SK-N-SH (cell line): ENCODE measurements around the gene KRTAP1-1. TPM values are rescaled to one million over a fixed set of nuclear protein-coding genes. Genes with fewer than 3 reads are reported as not detected.

Experiments used
- CTCF ChIA-PET: fragments of 300-600, 350-600 bp; formaldehyde crosslinking; extraction: SDS; loops from one replicate; lab custom pipeline; 2021; lab: Yijun Ruan, JAX
- POLR2A ChIA-PET: fragments of 350-600 bp; sonication (Branson Sonifier 250); formaldehyde crosslinking; extraction: SDS; loops from one replicate; lab custom pipeline; 2020; ENCODE audit warnings: antibody characterized with exemption, inconsistent platforms; lab: Yijun Ruan, JAX
- DNase-seq: peaks from one replicate; pipeline ENCODE4 v3.0.0; 2012
- H2AFZ ChIP-seq: fragments of 200-600 bp; sonication (generic); 2 replicates; pipeline ENCODE4 v1.8.1; 2016; ENCODE audit warnings: antibody characterized with exemption, mild to moderate bottlenecking, low read depth
- H3F3A ChIP-seq: fragments of 200-600 bp; sonication (generic); replicated peaks from 2 replicates; pipeline ENCODE3; 2016; ENCODE audit warnings: antibody characterized with exemption, mild to moderate bottlenecking; ENCODE audit not compliant: insufficient read depth
- H3K27ac ChIP-seq, 2 experiments: fragments of 200-500 bp in 1 of 2; fragments of 200-600 bp in 1 of 2; sonication (Bioruptor generic) in 1 of 2; sonication (generic), shearing (Covaris generic) in 1 of 2; 2 replicates each; pipeline versions ENCODE4 v1.5.1 to v1.6.1; 2014 to 2016; ENCODE audit warnings: low read depth in 2 of 2, inconsistent platforms in 1 of 2, low read length in 1 of 2, mild to moderate bottlenecking in 1 of 2, mixed read lengths in 1 of 2
- H3K27me3 ChIP-seq: fragments of 200-600 bp; sonication (generic), shearing (Covaris generic); 2 replicates; pipeline ENCODE4 v1.6.1; 2016; ENCODE audit warnings: mixed run types; ENCODE audit not compliant: insufficient read depth
- H3K36me3 ChIP-seq, 2 experiments: fragments of 200-500 bp in 1 of 2; fragments of 200-600 bp in 1 of 2; sonication (Bioruptor generic) in 1 of 2; sonication (generic) in 1 of 2; replicated peaks in 1 of 2; 2 replicates each; pipeline versions ENCODE3 to v1.5.1; 2014 to 2016; ENCODE audit warnings: low read length in 1 of 2, mild to moderate bottlenecking in 1 of 2; ENCODE audit not compliant: insufficient read depth in 2 of 2, control insufficient read depth in 1 of 2
- H3K4me1 ChIP-seq, 2 experiments: fragments of 200-500 bp in 1 of 2; fragments of 200-600 bp in 1 of 2; sonication (Bioruptor generic) in 1 of 2; sonication (generic), shearing (Covaris generic) in 1 of 2; 2 replicates each; pipeline versions ENCODE4 v1.5.1 to v1.6.1; 2014 to 2016; ENCODE audit warnings: low read depth in 1 of 2, low read length in 1 of 2, mixed run types in 1 of 2; ENCODE audit not compliant: insufficient read depth in 2 of 2, control insufficient read depth in 1 of 2
- H3K4me2 ChIP-seq: fragments of 200-600 bp; sonication (generic), shearing (Covaris generic); 2 replicates; pipeline ENCODE4 v1.6.1; 2017; ENCODE audit warnings: mixed run types
- H3K4me3 ChIP-seq, 2 experiments: fragments of 200-500 bp in 1 of 2; fragments of 200-600 bp in 1 of 2; sonication (Bioruptor generic) in 1 of 2; sonication (generic), shearing (Covaris generic) in 1 of 2; 2 replicates each; pipeline versions ENCODE4 v1.5.1 to v1.8.1; 2014 to 2016; ENCODE audit warnings: low read depth in 2 of 2, inconsistent platforms in 1 of 2, low read length in 1 of 2, mild to moderate bottlenecking in 1 of 2, mixed read lengths in 1 of 2, moderate library complexity in 1 of 2
- H3K79me2 ChIP-seq: fragments of 200-600 bp; sonication (generic); 2 replicates; pipeline ENCODE4 v1.8.1; 2017; ENCODE audit warnings: mild to moderate bottlenecking; ENCODE audit not compliant: insufficient read depth
- H3K9ac ChIP-seq: fragments of 200-600 bp; sonication (generic); 2 replicates; pipeline ENCODE4 v1.6.1; 2017; ENCODE audit warnings: mixed run types
- H3K9me2 ChIP-seq: fragments of 200-600 bp; sonication (generic); 2 replicates; pipeline ENCODE4 v1.6.1; 2017; ENCODE audit warnings: mixed run types
- H3K9me3 ChIP-seq: fragments of 200-600 bp; sonication (generic); 2 replicates; pipeline ENCODE4 v1.6.1; 2017; ENCODE audit warnings: mixed run types, mild to moderate bottlenecking, moderate library complexity
- H4K20me1 ChIP-seq: fragments of 200-600 bp; sonication (generic); 2 replicates; pipeline ENCODE4 v1.6.1; 2017; ENCODE audit warnings: mild to moderate bottlenecking, mixed run types; ENCODE audit not compliant: insufficient read depth
- EP300 ChIP-seq, 2 experiments: IDR thresholded peaks; 2 replicates each; pipeline versions ENCODE4 v1.4.0 to v1.6.1; 2012; ENCODE audit warnings: borderline replicate concordance in 1 of 2, low read depth in 1 of 2, low read length in 1 of 2
- FOSL2 ChIP-seq: IDR thresholded peaks from 2 replicates; pipeline ENCODE4 v1.4.0; 2012; ENCODE audit warnings: low read depth, mild to moderate bottlenecking, moderate library complexity, borderline replicate concordance
- IRF3 ChIP-seq: fragments of 150-350 bp; IDR thresholded peaks from 2 replicates; pipeline ENCODE4 v1.6.1; 2016; ENCODE audit warnings: mild to moderate bottlenecking, low read depth, low read length
- MAX ChIP-seq: IDR thresholded peaks from 2 replicates; pipeline ENCODE4 v1.4.0; 2012; ENCODE audit warnings: low read depth
- NRF1 ChIP-seq: IDR thresholded peaks from 2 replicates; pipeline ENCODE4 v1.6.1; 2012; ENCODE audit warnings: low read depth, mild to moderate bottlenecking, low read length
- POLR2AphosphoS5 ChIP-seq: IDR thresholded peaks from 2 replicates; pipeline ENCODE4 v1.6.1; 2012; ENCODE audit warnings: low read depth, low read length
- RAD21 ChIP-seq: IDR thresholded peaks from 2 replicates; pipeline ENCODE4 v1.6.1; 2012; ENCODE audit warnings: mild to moderate bottlenecking, low read length
- REST ChIP-seq: IDR thresholded peaks from 2 replicates; pipeline ENCODE4 v1.6.1; 2012; ENCODE audit warnings: mild to moderate bottlenecking, low read depth, low read length, moderate library complexity
- RFX5 ChIP-seq: IDR thresholded peaks from 2 replicates; pipeline ENCODE4 v1.6.1; 2012; ENCODE audit warnings: mild to moderate bottlenecking, improper control_type of control experiment, low read length
- SMC3 ChIP-seq: IDR thresholded peaks from 2 replicates; pipeline ENCODE4 v1.6.1; 2012; ENCODE audit warnings: low read depth, low read length, improper control_type of control experiment
- TAF1 ChIP-seq: IDR thresholded peaks from 2 replicates; pipeline ENCODE4 v1.6.1; 2012; ENCODE audit warnings: low read depth, mild to moderate bottlenecking, low read length, moderate library complexity, borderline replicate concordance
- USF1 ChIP-seq: IDR thresholded peaks from 2 replicates; pipeline ENCODE4 v1.4.0; 2012; ENCODE audit warnings: low read depth, borderline replicate concordance
- USF2 ChIP-seq: fragments of 150-350 bp; IDR thresholded peaks from 2 replicates; pipeline ENCODE4 v1.6.1; 2017; ENCODE audit warnings: antibody characterized with exemption, low read length, low read depth, borderline replicate concordance
- YY1 ChIP-seq: IDR thresholded peaks from 2 replicates; pipeline ENCODE4 v1.4.0; 2012; ENCODE audit warnings: low read depth, mild to moderate bottlenecking
- ZBTB33 ChIP-seq: IDR thresholded peaks from 2 replicates; pipeline ENCODE4 v1.4.0; 2012; ENCODE audit warnings: low read depth, borderline replicate concordance
- WGBS: methylation state at CpG from one replicate; pipeline ENCODE4 v1.1.6; 2017; ENCODE audit warnings: low lambda C conversion rate; 5-methylcytosine and 5-hydroxymethylcytosine counted together
- polyA plus RNA-seq, 3 experiments: library from polyadenylated mRNA; depleted of rRNA; stranded (reverse); fragments of >200 nt; gene quantifications; 2 replicates each; pipeline ENCODE4 v1.2.3, GENCODE V29; 2012

Gene KRTAP1-1
- polyA plus RNA-seq, 1 of the 3 experiments (the other 2 are of a cell fraction) = not detected

GRCh38 chr17:41082626-41083025 is 41.4 kb upstream of the KRTAP1-1 start:
- Histone ChIP-seq H2AFZ (no peak overlapping the region), H3K79me2 (no peaks in the 10 kb centered on the region), H3K27me3 (no peaks in the 10 kb centered on the region), H3K9me3 (no peaks in the 10 kb centered on the region), H3K4me1 (no peaks in the 10 kb centered on the region), H3K9me2 (no peaks in the 10 kb centered on the region), H3K4me3 (no peak overlapping the region), H4K20me1 (no peaks in the 10 kb centered on the region), H3K4me2 (no peak overlapping the region), H3K27ac (no peak overlapping the region), H3K36me3 (no peaks in the 10 kb centered on the region), H3F3A (no peaks in the 10 kb centered on the region), H3K9ac (no peak overlapping the region)
- DNase-seq = no peak
- 9% methylated on average over 4 of the region's 4 CpGs for WGBS
- CTCF ChIA-PET = interaction anchor here (0.7 kb wide), 1 partner anchor 73 kb away, joined by 3 read pairs; no protein-coding TSS in a partner anchor
- TF ChIP-seq ZBTB33 = no peak
- no peak for TF ChIP-seq SMC3
- no peak for TF ChIP-seq RFX5
- no peak for TF ChIP-seq USF2
- no peak for TF ChIP-seq EP300 (IDR thresholded peaks at IDR 0.05; ENCODE audit: borderline replicate concordance in 1 of 2, low read depth in 1 of 2, low read length in 1 of 2)
- TF ChIP-seq RAD21 = no peak
- TF ChIP-seq NRF1 = no peak
- TF ChIP-seq POLR2AphosphoS5 = no peak
- TF ChIP-seq USF1 = no peak
- no peak for TF ChIP-seq MAX
- TF ChIP-seq YY1 = no peak
- TF ChIP-seq FOSL2 = no peak
- no peak for TF ChIP-seq TAF1
- no peak for TF ChIP-seq REST
- no peak for TF ChIP-seq IRF3
- POLR2A ChIA-PET = no interaction called here
